PC-9 (cell line): Measurements from ENCODE around the gene RPL10A.

Experiments
- EZH2 ChIP-seq: fragments of 200-600 bp; sonication (generic); IDR thresholded peaks from 2 replicates; pipeline ENCODE4 v1.8.0; 2017; ENCODE audit warnings: antibody characterized with exemption, low read depth
- TF ChIP-seq, protein P1 (sequence below): fragments of 200-600 bp; sonication (generic); conservative IDR thresholded peaks from 2 replicates; pipeline ENCODE4 v1.6.1; 2017; ENCODE audit warnings: mixed run types, antibody characterized with exemption, mild to moderate bottlenecking, moderate library complexity

DNA sequence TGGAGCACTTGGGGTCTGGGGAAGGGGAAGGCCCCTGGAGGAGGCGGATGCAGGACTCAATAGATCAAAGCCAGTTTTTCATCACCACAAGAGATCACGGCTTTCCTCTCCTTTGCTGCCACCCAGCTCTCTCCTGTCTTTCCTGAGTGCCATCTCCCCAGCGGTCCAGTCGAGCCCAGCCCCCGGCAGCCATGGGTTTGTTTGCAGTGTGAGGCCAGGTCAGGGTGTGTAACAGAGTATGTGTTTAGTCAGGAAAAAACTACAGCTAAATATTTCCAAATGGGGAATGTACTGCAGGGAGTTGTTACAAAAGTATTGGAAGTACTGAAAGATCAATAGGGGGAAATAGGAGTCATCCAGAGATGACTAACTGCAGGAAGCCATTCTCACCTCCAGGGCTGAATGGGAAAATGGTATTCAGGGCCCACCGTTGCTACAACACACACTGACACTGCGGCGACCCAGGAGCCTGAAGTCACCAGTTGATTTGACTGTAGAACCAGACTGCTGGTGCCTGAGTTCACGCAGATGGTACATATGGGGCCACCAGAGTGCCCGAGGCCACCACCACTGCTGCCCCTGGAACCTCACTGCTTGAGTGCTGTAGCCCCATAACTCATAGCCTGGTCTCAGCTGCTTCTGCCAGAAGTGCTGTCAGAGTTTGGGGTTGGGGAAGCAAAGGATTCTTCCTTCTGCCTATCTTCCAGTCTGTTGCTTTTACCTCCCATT, 39.6 kb upstream of the RPL10A start:
- no peak for TF ChIP-seq EZH2
- TF ChIP-seq, protein P1, sequence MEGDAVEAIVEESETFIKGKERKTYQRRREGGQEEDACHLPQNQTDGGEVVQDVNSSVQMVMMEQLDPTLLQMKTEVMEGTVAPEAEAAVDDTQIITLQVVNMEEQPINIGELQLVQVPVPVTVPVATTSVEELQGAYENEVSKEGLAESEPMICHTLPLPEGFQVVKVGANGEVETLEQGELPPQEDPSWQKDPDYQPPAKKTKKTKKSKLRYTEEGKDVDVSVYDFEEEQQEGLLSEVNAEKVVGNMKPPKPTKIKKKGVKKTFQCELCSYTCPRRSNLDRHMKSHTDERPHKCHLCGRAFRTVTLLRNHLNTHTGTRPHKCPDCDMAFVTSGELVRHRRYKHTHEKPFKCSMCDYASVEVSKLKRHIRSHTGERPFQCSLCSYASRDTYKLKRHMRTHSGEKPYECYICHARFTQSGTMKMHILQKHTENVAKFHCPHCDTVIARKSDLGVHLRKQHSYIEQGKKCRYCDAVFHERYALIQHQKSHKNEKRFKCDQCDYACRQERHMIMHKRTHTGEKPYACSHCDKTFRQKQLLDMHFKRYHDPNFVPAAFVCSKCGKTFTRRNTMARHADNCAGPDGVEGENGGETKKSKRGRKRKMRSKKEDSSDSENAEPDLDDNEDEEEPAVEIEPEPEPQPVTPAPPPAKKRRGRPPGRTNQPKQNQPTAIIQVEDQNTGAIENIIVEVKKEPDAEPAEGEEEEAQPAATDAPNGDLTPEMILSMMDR, result no peak
